NCI-H524 treated with DMSO at 0.1 percent for 48 hours (cell line): Measurements from ENCODE around the gene FOXD4.
"Not testable (repeated sequence)": the region's sequence is repeated elsewhere in the genome, so short reads cannot be mapped to it uniquely, and the experiment has no call there.

Experiments used
- DNase-seq: peaks from one replicate; lab custom pipeline; 2025; lab: John Stamatoyannopoulos, UW

FOXD4 gene

DNA sequence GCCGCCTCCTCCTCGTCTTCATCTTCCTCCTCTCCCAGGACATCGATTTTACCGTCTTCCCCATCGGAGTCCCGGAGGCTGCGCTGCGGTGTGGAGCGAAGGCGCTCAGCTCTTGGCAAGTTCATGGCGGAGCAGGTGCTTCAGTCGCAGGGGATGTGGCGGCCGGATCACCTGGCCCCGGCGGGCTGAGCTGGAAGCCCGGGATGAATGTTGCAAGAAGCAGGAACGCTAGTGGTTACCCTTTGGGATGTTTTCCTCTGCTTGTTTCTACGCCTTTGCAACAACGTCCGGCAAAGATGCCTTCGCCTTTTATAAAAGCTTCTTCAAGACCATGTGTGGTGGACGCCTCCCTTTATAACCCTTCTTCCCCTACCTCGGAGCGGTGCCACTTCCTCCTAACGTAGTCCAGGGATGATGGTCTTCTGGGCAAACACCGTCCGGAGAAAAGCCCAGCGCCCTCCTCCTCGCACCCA, at the start of gene FOXD4:
FOXD4 (minus strand) TSS at position 423 of the 473 bp plus-strand sequence; CDS start at position 125, 298 bp downstream.
- not testable (repeated sequence) for DNase-seq

- DNase-seq: not testable (repeated sequence)
These were observed 41.7 kb upstream of the FOXD4 start for GRCh38 chr9:159871-160270.

DNA sequence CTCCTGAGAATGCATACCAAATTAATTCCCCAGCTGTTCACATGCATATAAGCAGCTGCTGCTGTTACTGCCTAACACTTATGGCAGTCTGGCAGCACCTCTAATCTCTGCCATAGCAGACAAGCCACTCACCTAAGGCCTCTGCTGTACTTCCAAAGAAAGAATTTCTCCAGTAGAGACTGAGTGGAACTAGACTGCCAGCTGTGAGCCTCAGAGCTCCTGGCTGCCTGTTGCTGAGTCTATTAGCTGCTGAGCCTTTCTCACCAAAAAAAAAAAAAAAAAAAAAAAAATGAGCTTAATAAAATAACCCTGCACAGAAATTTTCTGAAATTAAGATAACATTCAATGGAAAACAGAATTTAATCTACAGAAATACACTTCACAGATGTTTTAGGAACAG, 33.0 kb upstream of the FOXD4 start:
- peak; percentile 1 for DNase-seq

DNA sequence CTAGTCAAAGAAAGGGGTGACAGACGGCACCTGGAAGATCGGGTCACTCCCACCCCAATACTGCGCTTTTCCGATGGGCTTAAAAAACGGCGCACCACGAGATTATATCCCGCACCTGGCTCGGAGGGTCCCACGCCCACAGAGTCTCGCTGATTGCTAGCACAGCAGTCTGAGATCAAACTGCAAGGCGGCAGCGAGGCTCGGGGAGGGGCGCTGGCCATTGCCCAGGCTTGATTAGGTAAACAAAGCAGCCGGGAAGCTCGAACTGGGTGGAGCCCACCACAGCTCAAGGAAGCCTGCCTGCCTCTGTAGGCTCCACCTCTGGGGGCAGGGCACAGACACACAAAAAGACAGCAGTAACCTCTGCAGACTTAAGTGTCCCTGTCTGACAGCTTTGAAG, 21.7 kb upstream of the FOXD4 start:
- DNase-seq: not testable (repeated sequence)

GRCh38 chr9:117144-117994, 848 bp downstream of the FOXD4 start:
- DNase-seq: not testable (repeated sequence)

DNA sequence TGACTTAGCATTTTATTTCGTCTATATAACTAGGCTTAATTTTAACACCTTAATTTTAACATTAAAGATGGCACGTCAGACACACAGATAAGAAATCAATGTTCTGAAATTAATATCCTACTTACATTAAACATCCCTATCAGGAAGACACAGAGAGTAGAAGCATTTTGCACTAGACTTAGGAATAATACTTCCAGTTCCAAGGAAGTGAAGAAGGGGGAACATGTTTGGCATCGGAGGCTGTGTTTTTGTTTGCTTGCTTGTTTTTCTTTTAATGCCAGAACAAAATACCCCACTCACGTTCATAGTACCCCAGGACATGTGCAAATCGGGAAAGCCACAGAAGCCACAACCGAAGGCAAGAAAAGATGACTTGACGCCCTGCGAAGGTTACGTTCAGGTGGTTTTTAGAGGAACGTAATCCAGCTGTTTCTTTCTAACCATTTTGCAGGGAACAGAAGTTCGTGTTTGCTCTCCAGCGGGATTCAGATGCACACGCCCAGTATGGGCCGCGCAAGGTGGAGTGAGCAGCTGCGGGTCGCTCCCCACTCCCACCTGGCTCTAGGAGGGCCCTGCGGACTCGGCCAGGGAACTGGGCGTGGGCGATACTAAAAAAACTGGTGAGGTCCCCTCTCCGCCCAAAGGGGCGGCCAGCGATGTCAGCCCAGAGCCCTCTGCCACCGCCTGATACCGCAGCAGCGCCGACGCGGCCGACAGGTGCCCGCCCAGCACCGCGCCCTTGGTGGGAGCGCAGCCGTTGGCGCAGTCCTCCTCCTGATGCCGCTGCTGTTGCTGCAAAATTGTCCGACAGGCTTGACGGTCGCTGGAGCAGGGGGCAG, 1.8 kb downstream of the FOXD4 start:
- DNase-seq: not testable (repeated sequence)

GRCh38 chr9:115118-115451, 3.1 kb downstream of the FOXD4 start:
- DNase-seq: not testable (repeated sequence)

DNA sequence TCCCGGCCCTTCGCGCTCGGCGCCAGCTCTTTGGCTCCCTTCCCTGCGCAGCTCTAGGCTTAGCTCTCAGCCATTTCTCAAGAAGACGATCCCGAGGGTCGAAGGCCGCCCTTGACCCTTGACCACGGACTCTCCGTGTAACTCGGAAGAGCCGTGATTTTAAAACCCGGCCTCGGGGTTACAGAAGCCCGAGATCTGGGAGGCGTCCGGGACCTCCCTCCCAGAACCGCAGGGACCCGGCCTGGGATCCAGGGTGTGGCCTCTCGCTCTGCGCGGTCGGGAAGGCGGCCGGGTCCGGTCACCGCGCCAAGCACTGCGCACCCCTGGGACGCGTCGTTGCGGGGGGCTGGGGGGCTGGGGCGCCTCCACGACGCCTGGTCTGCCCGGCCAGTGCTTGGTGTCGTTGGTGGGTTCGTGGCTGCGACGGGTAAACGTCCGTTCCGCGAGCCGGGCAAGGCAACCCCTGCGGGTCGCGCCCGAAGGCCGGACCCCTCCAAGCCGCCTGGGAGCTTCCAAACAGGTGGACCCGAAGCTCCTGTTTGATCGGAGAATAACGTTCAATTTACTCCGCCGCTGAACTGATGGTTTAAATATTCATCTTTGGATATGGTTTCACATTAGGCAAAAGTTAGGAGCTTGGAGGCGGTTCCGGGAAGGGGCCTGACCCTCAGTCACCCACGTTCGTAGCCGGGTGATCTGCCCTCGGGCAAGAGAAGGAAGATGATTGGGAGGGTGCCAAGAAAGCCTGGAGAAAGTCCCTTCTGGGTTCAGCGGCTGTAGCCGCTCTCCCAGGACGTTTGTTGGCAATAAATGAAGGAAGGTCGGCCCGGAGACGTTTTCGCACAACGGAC, 3.7 kb downstream of the FOXD4 start:
- DNase-seq: not testable (repeated sequence)

DNA sequence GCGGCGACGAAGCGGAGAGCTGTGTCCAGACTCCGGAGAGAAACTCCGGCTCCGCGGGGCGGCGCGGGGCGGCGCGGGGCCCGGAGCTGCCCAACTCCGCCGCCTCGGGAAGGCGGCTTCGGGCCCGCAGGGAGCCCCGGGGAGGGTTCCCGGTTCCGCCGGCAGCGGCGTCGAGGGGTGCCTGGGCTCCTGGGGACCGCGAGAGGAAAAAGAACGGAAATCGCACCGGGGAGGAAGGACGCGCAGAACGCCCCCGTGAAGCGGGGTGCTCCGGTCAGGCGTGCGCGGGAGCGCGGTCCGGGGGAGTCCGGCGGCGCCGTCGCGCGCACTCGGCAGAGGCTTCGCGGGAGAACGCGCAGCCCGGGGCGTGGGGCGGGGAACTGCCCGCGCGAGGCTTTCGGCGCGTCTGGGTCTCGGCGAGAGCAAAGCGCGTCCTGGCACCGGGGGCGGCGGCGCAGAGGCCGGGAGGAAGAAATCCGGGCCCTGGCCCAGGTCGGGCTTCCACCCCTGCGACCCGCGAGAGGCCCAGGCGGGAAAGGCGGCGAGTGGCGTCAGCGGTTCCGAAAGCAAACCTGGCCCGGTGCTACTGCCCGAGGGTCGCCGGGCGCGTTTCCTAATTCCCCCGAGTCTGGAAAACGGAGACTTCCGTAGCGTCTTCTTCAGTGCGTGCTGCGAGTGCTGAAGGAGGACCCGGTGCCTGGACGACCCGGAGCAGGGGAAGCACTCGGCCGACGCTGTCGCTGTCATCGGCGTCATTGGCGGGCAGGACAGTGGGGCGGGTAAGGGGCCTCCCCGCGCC, 4.5 kb downstream of the FOXD4 start:
- not testable (repeated sequence) for DNase-seq

DNA sequence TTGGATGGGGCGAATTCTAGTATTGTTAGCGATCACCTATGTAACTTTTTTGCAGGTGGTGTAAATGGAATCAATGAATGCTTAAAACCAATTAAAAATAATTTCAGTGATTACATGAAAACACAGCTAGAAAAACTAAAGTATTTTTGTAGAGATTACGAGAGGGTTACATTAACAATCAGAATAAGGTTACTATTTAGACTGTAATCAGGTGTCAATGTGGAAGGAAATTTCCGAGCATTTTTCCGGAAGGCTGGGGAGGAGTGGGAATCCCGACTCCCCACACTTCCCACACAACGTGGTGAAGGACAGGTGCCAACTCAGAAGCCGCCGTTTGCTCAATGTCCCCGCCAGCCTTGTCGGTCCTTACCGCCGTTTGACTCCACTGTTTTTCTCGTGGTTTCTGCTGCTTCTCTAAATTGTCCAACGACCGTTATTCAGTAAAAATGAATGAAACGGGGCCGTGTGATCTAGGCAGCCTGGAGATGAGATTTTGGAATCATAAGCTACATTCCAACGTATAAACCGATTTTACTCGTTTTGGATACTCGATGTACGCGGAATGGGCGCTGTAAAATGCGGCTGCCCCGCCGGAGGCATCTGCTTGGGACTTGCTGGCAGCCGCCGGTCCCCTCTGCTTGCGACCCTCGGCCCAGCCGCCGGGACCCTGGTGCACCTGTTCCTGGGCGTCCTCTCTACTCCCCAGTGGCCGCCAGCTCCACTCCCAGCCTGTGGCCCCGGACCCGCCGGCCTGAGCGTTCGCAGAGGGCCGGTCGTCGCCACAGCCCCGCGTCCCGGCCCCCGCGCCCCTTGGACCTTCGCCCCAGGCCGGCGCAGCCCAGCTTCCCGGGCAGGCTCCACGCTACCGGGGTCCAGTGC, 5.4 kb downstream of the FOXD4 start:
- DNase-seq: not testable (repeated sequence)

DNA sequence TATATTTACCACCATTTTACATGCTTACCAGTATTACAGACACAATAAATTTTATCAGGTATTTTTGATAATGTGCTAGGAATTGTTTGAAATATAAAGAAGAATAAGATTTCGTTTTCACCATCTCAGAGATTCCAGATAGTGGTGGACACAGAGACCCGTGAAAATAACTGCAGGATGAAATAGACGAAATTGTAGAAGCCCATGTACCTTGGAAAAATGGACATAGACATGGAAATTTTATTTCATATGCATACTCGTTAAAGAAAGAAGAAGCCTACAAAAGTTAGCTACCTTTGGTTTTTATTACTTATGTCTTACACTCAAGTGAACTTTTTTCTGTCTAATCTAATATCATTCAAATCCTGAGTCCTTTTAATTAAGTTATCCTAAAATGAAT, 7.5 kb downstream of the FOXD4 start:
- not testable (repeated sequence) for DNase-seq

DNA sequence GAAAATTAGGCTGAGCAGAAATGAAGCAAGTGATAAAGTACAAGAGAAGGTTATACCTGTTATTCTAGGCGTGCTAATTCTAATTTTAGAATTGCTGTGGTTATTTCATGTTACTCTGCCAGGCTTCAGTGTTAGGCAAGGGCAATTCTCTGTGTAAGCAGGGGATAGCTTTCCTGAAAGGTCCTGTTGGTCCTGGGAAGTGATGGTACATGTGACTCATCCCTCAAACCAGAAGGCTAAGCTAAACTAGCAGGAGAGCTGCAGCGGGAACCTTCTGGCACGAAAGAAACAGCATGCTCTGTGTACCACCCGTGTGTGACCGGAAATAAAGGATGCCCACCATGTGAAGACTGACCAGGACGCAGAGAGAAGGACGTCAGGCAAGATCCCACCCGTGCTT, 8.7 kb downstream of the FOXD4 start:
- not testable (repeated sequence) for DNase-seq

- DNase-seq: not testable (repeated sequence)
These were observed 9.3 kb downstream of the FOXD4 start for GRCh38 chr9:108742-109495.

GRCh38 chr9:105991-106390, 12.2 kb downstream of the FOXD4 start:
- not testable (repeated sequence) for DNase-seq

- not testable (repeated sequence) for DNase-seq
These were observed 17.8 kb downstream of the FOXD4 start for GRCh38 chr9:100430-100829.

DNA sequence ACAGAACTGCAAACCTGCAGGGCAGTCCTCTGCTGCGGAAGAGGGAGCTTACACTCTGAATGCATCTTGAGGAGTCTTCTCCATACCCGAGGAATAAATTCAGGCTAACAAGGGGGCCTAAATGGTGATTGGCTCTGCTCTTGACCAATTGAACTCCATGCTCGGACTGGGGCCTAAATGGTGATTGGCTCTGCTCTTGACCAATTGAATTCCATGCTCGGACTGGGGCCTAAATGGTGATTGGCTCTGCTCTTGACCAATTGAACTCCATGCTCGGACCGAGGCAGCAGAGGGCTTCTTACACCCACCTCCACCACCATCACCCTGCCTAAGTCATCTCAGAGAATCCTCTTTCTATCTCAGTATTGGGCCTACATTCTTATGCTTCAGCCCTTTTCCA, 18.4 kb downstream of the FOXD4 start:
- not testable (repeated sequence) for DNase-seq

DNA sequence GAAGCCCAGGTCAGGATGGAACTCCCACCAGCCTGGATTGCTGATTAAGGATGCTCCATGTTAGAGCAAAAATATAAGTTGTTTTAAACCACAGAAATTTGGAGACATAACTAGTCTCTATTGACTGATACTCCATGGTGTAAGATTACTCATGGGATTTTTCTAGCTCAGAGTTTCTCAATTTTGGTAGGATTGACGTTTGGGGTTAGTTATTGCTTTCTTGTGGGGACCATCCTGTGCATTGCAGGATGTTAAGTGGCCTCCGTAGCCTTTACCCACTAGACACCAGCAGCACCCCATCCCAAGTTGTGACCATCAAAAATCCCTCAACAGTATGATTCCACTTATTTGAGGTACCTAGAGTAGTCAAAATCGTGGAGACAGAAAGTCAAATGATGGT, 19.4 kb downstream of the FOXD4 start:
- DNase-seq: not testable (repeated sequence)

GRCh38 chr9:94992-95391, 23.2 kb downstream of the FOXD4 start:
- not testable (repeated sequence) for DNase-seq

DNA sequence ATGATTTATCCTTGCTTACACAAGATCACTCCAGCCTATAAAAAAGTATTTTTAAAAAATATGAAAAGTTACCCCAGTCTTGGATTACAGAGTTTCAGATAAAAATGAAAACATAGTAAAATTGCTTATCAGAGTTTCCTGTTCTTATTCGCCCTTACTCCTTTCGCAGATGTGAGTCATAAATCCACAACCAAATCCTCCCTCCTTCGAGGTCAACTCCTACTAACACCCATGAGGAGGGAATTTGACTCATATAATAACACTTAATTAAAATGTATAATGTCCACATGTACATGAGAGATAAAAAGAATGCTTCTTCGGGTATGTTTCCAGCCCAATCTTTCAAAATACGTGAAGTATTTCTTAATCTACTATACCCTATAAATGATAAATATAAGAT, 23.9 kb downstream of the FOXD4 start:
- not testable (repeated sequence) for DNase-seq
